ENCODE measurements around the gene UBL4A. TPM values are rescaled to one million over a fixed set of nuclear protein-coding genes. Genes with fewer than 3 reads are reported as not detected.

UBL4A gene
- total RNA-seq, 6 experiments from 2014 or later: 12.6 to 34.8 (median 15.5) TPM

GRCh38 chrX:154452823-154453222 is 33.6 kb downstream of the UBL4A start:
- 78% methylated on average over 9 of the region's 9 CpGs for WGBS (ENCODE audit: insufficient coverage, low coverage, low lambda C conversion rate, missing lambda C conversion rate)
- intact Hi-C loops (cut with DNase I): no loop called here
- H3K27me3 ChIP-seq: no peaks in the 10 kb centered on the region
- no peak overlapping the region for H3K4me3 ChIP-seq
- no peak for DNase-seq
- H3K27ac ChIP-seq: no peak overlapping the region
- no peaks in the 10 kb centered on the region for H3K9me3 ChIP-seq
- peaks cover 0 to 3% (median 0%) of the 10 kb centered on the region in 4 donors for H3K36me3 ChIP-seq
- no peaks in the 10 kb centered on the region for H3K4me1 ChIP-seq
- no peak for TF ChIP-seq CTCF (IDR thresholded peaks at IDR 0.05)
- TF ChIP-seq POLR2A (IDR thresholded peaks at IDR 0.05): no peak
- ATAC-seq: no peak

GRCh38 chrX:154450312-154450711 is 36.1 kb downstream of the UBL4A start:
- 83% methylated on average over 2 of the region's 17 CpGs for WGBS (ENCODE audit: insufficient coverage, low coverage, low lambda C conversion rate, missing lambda C conversion rate)
- H3K4me1 ChIP-seq: no peaks in the 10 kb centered on the region
- intact Hi-C loops (cut with DNase I): no loop called here
- H3K4me3 ChIP-seq: no peak overlapping the region
- TF ChIP-seq POLR2A (IDR thresholded peaks at IDR 0.05): no peak
- no peaks in the 10 kb centered on the region for H3K27me3 ChIP-seq
- DNase-seq (no peak), ATAC-seq (no peak)
- no peak overlapping the region for H3K27ac ChIP-seq
- peaks cover 0 to 3% (median 0%) of the 10 kb centered on the region in 4 donors for H3K36me3 ChIP-seq
- no peaks in the 10 kb centered on the region for H3K9me3 ChIP-seq

GRCh38 chrX:154449618-154450017 is 36.8 kb downstream of the UBL4A start:
- Histone ChIP-seq H3K9me3 (no peaks in the 10 kb centered on the region), H3K27me3 (no peaks in the 10 kb centered on the region), H3K4me3 (no peak overlapping the region), H3K4me1 (peaks cover 0 to 3% (median 0%) of the 10 kb centered on the region in 4 donors), H3K27ac (no peak overlapping the region), H3K36me3 (peaks cover 0 to 3% (median 0%) of the 10 kb centered on the region in 4 donors)
- WGBS (ENCODE audit: insufficient coverage, low coverage, low lambda C conversion rate, missing lambda C conversion rate): 77% methylated on average over 3 of the region's 18 CpGs
- ATAC-seq (no peak), DNase-seq (no peak)
- intact Hi-C loops (cut with DNase I): no loop called here
- TF ChIP-seq POLR2A (IDR thresholded peaks at IDR 0.05) (no peak), CTCF (IDR thresholded peaks at IDR 0.05) (no peak)

- Histone ChIP-seq H3K9me3 (no peaks in the 10 kb centered on the region), H3K27ac (no peak overlapping the region), H3K27me3 (no peaks in the 10 kb centered on the region), H3K4me1 (peaks cover 0 to 4% (median 0%) of the 10 kb centered on the region in 4 donors), H3K36me3 (peaks cover 0 to 3% (median 0%) of the 10 kb centered on the region in 4 donors), H3K4me3 (no peak overlapping the region)
- no peak for ATAC-seq
- DNase-seq: no peak
- no peak for TF ChIP-seq CTCF (IDR thresholded peaks at IDR 0.05)
- no peak for TF ChIP-seq POLR2A (IDR thresholded peaks at IDR 0.05)
- 85% methylated on average over 6 of the region's 14 CpGs for WGBS (ENCODE audit: insufficient coverage, low coverage, low lambda C conversion rate, missing lambda C conversion rate)
- intact Hi-C loops (cut with DNase I): no loop called here
Observed at GRCh38 chrX:154448484-154448883, 37.9 kb downstream of the UBL4A start.

GRCh38 chrX:154446430-154446829 is 40.0 kb downstream of the UBL4A start:
- no peak overlapping the region for H3K4me3 ChIP-seq
- peaks cover 0 to 4% (median 0%) of the 10 kb centered on the region in 4 donors for H3K4me1 ChIP-seq
- no peaks in the 10 kb centered on the region for H3K27me3 ChIP-seq
- H3K9me3 ChIP-seq: no peaks in the 10 kb centered on the region
- ATAC-seq (no peak), DNase-seq (no peak)
- TF ChIP-seq CTCF (IDR thresholded peaks at IDR 0.05) (no peak), POLR2A (IDR thresholded peaks at IDR 0.05) (no peak)
- no peak overlapping the region for H3K27ac ChIP-seq
- peaks cover 0 to 3% (median 0%) of the 10 kb centered on the region in 4 donors for H3K36me3 ChIP-seq
- intact Hi-C loops (cut with DNase I): no loop called here
- WGBS (ENCODE audit: insufficient coverage, low coverage, low lambda C conversion rate, missing lambda C conversion rate): 87% methylated on average over 5 of the region's 12 CpGs

All from right lobe of liver (tissue), 6 donors.